Measurements from ENCODE around the gene PLCB1. TPM values are rescaled to one million over a fixed set of nuclear protein-coding genes. Genes with fewer than 3 reads are reported as not detected.
A peak's percentile ranks its signal among the peaks of the same experiment; 100 is the strongest.

Gene PLCB1
- total RNA-seq, 2 donors from 2014 or later, result 12.3 to 13.4 TPM

GRCh38 chr20:8509809-8510208 lies 377.7 kb downstream of the PLCB1 start:
- peaks cover 3% of the 10 kb centered on the region for H3K9me3 Mint-ChIP-seq

GRCh38 chr20:8510808-8511207 lies 378.7 kb downstream of the PLCB1 start:
- Mint-ChIP-seq H3K27me3 (no peaks in the 10 kb centered on the region), H3K27ac (no peak overlapping the region), H3K36me3 (peaks cover 4% of the 10 kb centered on the region), H3K4me1 (ENCODE audit: low read depth in 2 of 2) (peaks cover 17 to 23% of the 10 kb centered on the region in 2 donors), H3K4me3 (no peak overlapping the region), H3K9me3 (peaks cover 6% of the 10 kb centered on the region)
- DNase-seq (ENCODE audit: low spot score) (no peak), ATAC-seq (no peak)

More at GRCh38 chr20:8509809-8510208, 377.7 kb downstream of the PLCB1 start:
- Mint-ChIP-seq H3K4me1 (ENCODE audit: low read depth in 2 of 2) (peaks cover 19 to 21% of the 10 kb centered on the region in 2 donors), H3K4me3 (no peak overlapping the region), H3K27ac (no peak overlapping the region), H3K27me3 (no peaks in the 10 kb centered on the region), H3K36me3 (no peaks in the 10 kb centered on the region)
- DNase-seq (ENCODE audit: low spot score) (no peak), ATAC-seq (no peak)

- peaks cover 6% of the 10 kb centered on the region for H3K9me3 Mint-ChIP-seq
- no peak overlapping the region for H3K27ac Mint-ChIP-seq
- ATAC-seq, result no peak
- peaks cover 15 to 19% of the 10 kb centered on the region in 2 donors for H3K4me1 Mint-ChIP-seq (ENCODE audit: low read depth in 2 of 2)
- no peak for DNase-seq (ENCODE audit: low spot score)
- no peak overlapping the region for H3K4me3 Mint-ChIP-seq
- H3K36me3 Mint-ChIP-seq, result peaks cover 5% of the 10 kb centered on the region
- H3K27me3 Mint-ChIP-seq, result no peaks in the 10 kb centered on the region
Observed at GRCh38 chr20:8512003-8512402, 379.9 kb downstream of the PLCB1 start.

- H3K27ac Mint-ChIP-seq, result no peak overlapping the region
- DNase-seq (ENCODE audit: low spot score), result no peak
- ATAC-seq, result no peak
- H3K36me3 Mint-ChIP-seq, result peaks cover 5% of the 10 kb centered on the region
- no peaks in the 10 kb centered on the region for H3K27me3 Mint-ChIP-seq
- H3K4me1 Mint-ChIP-seq (ENCODE audit: low read depth in 2 of 2), result peaks cover 15 to 22% of the 10 kb centered on the region in 2 donors
- H3K4me3 Mint-ChIP-seq, result no peak overlapping the region
- peaks cover 3% of the 10 kb centered on the region for H3K9me3 Mint-ChIP-seq
Observed at GRCh38 chr20:8515810-8516435, 383.9 kb downstream of the PLCB1 start.

- Mint-ChIP-seq H3K27me3 (no peaks in the 10 kb centered on the region), H3K4me3 (no peak overlapping the region), H3K9me3 (peaks cover 3% of the 10 kb centered on the region), H3K36me3 (peaks cover 5% of the 10 kb centered on the region), H3K4me1 (ENCODE audit: low read depth in 2 of 2) (peaks cover 22% of the 10 kb centered on the region in 2 donors), H3K27ac (peak overlapping the region in 1 of 2 donors; percentile 2)
- DNase-seq (ENCODE audit: low spot score) (no peak), ATAC-seq (no peak)
Observed at GRCh38 chr20:8518878-8519277, 386.8 kb downstream of the PLCB1 start.

GRCh38 chr20:8519887-8520286 lies 387.8 kb downstream of the PLCB1 start:
- peaks cover 3% of the 10 kb centered on the region for H3K9me3 Mint-ChIP-seq
- H3K36me3 Mint-ChIP-seq, result peaks cover 5% of the 10 kb centered on the region
- H3K27ac Mint-ChIP-seq, result peak overlapping the region in 1 of 2 donors; percentile 2
- DNase-seq (ENCODE audit: low spot score), result no peak
- no peak for ATAC-seq
- no peak overlapping the region for H3K4me3 Mint-ChIP-seq
- no peaks in the 10 kb centered on the region for H3K27me3 Mint-ChIP-seq
- H3K4me1 Mint-ChIP-seq (ENCODE audit: low read depth in 2 of 2), result peaks cover 22% of the 10 kb centered on the region in 2 donors

- DNase-seq (ENCODE audit: low spot score) (no peak), ATAC-seq (no peak)
- Mint-ChIP-seq H3K27me3 (no peaks in the 10 kb centered on the region), H3K9me3 (no peaks in the 10 kb centered on the region), H3K27ac (no peak overlapping the region), H3K4me1 (ENCODE audit: low read depth in 2 of 2) (peaks cover 17% of the 10 kb centered on the region in 2 donors), H3K4me3 (no peak overlapping the region), H3K36me3 (no peaks in the 10 kb centered on the region)
Observed at GRCh38 chr20:8522168-8522567, 390.1 kb downstream of the PLCB1 start.

GRCh38 chr20:8523684-8524083 lies 391.6 kb downstream of the PLCB1 start:
- Mint-ChIP-seq H3K27me3 (no peaks in the 10 kb centered on the region), H3K9me3 (no peaks in the 10 kb centered on the region)

GRCh38 chr20:8524101-8525016 lies 392.3 kb downstream of the PLCB1 start:
- H3K27ac Mint-ChIP-seq, result no peak overlapping the region
- no peak overlapping the region for H3K4me3 Mint-ChIP-seq
- ATAC-seq (no peak), DNase-seq (ENCODE audit: low spot score) (no peak)
- H3K36me3 Mint-ChIP-seq, result no peaks in the 10 kb centered on the region
- H3K4me1 Mint-ChIP-seq (ENCODE audit: low read depth in 2 of 2), result peaks cover 11 to 14% of the 10 kb centered on the region in 2 donors
- H3K27me3 Mint-ChIP-seq, result no peaks in the 10 kb centered on the region
- H3K9me3 Mint-ChIP-seq, result no peaks in the 10 kb centered on the region

More at GRCh38 chr20:8523684-8524083, 391.6 kb downstream of the PLCB1 start:
- H3K27ac Mint-ChIP-seq, result no peak overlapping the region
- ATAC-seq (no peak), DNase-seq (ENCODE audit: low spot score) (no peak)
- H3K4me1 Mint-ChIP-seq (ENCODE audit: low read depth in 2 of 2), result peaks cover 17 to 20% of the 10 kb centered on the region in 2 donors
- no peaks in the 10 kb centered on the region for H3K36me3 Mint-ChIP-seq
- H3K4me3 Mint-ChIP-seq, result no peak overlapping the region

- Mint-ChIP-seq H3K27ac (no peak overlapping the region), H3K36me3 (no peaks in the 10 kb centered on the region), H3K9me3 (no peaks in the 10 kb centered on the region), H3K4me1 (ENCODE audit: low read depth in 2 of 2) (peaks cover 6 to 11% of the 10 kb centered on the region in 2 donors), H3K27me3 (no peaks in the 10 kb centered on the region), H3K4me3 (no peak overlapping the region)
- no peak for DNase-seq (ENCODE audit: low spot score)
- ATAC-seq, result no peak
Observed at GRCh38 chr20:8525017-8525343, 392.9 kb downstream of the PLCB1 start.

- peaks cover 6 to 11% of the 10 kb centered on the region in 2 donors for H3K4me1 Mint-ChIP-seq (ENCODE audit: low read depth in 2 of 2)
- H3K36me3 Mint-ChIP-seq, result no peaks in the 10 kb centered on the region
- no peak overlapping the region for H3K27ac Mint-ChIP-seq
- ATAC-seq (no peak), DNase-seq (ENCODE audit: low spot score) (no peak)
- no peaks in the 10 kb centered on the region for H3K27me3 Mint-ChIP-seq
- no peaks in the 10 kb centered on the region for H3K9me3 Mint-ChIP-seq
- no peak overlapping the region for H3K4me3 Mint-ChIP-seq
Observed at GRCh38 chr20:8526610-8527009, 394.5 kb downstream of the PLCB1 start.

- no peaks in the 10 kb centered on the region for H3K9me3 Mint-ChIP-seq
- ATAC-seq (no peak), DNase-seq (ENCODE audit: low spot score) (no peak)
- no peaks in the 10 kb centered on the region for H3K36me3 Mint-ChIP-seq
- H3K4me3 Mint-ChIP-seq, result no peak overlapping the region
- H3K27ac Mint-ChIP-seq, result no peak overlapping the region
- peaks cover 6 to 11% of the 10 kb centered on the region in 2 donors for H3K4me1 Mint-ChIP-seq (ENCODE audit: low read depth in 2 of 2)
- H3K27me3 Mint-ChIP-seq, result no peaks in the 10 kb centered on the region
Observed at GRCh38 chr20:8527998-8528723, 396.1 kb downstream of the PLCB1 start.

- no peaks in the 10 kb centered on the region for H3K9me3 Mint-ChIP-seq
- peaks cover 6 to 11% of the 10 kb centered on the region in 2 donors for H3K4me1 Mint-ChIP-seq (ENCODE audit: low read depth in 2 of 2)
- H3K27ac Mint-ChIP-seq, result no peak overlapping the region
- no peak overlapping the region for H3K4me3 Mint-ChIP-seq
- ATAC-seq (no peak), DNase-seq (ENCODE audit: low spot score) (no peak)
- no peaks in the 10 kb centered on the region for H3K36me3 Mint-ChIP-seq
- H3K27me3 Mint-ChIP-seq, result no peaks in the 10 kb centered on the region
Observed at GRCh38 chr20:8530022-8530421, 398.0 kb downstream of the PLCB1 start.

GRCh38 chr20:8532169-8532568 lies 400.1 kb downstream of the PLCB1 start:
- peaks cover 6 to 11% of the 10 kb centered on the region in 2 donors for H3K4me1 Mint-ChIP-seq (ENCODE audit: low read depth in 2 of 2)
- ATAC-seq (no peak), DNase-seq (ENCODE audit: low spot score) (no peak)
- no peaks in the 10 kb centered on the region for H3K9me3 Mint-ChIP-seq
- H3K36me3 Mint-ChIP-seq, result no peaks in the 10 kb centered on the region
- H3K27me3 Mint-ChIP-seq, result no peaks in the 10 kb centered on the region
- no peak overlapping the region for H3K4me3 Mint-ChIP-seq
- no peak overlapping the region for H3K27ac Mint-ChIP-seq

Measured in natural killer cell treated with Interleukin-12 subunit alpha and Interleukin-12 subunit beta and Interleukin-15 and Interleukin-18, amount 100 ng/mL, for 72 hours (primary cell).